ENCODE results near the gene TMEM237. TPM values are rescaled to one million over a fixed set of nuclear protein-coding genes. Genes with fewer than 3 reads are reported as not detected.

TMEM237 gene
- total RNA-seq, 2 experiments from 2014 or later = 11.5 to 12.5 TPM

DNA sequence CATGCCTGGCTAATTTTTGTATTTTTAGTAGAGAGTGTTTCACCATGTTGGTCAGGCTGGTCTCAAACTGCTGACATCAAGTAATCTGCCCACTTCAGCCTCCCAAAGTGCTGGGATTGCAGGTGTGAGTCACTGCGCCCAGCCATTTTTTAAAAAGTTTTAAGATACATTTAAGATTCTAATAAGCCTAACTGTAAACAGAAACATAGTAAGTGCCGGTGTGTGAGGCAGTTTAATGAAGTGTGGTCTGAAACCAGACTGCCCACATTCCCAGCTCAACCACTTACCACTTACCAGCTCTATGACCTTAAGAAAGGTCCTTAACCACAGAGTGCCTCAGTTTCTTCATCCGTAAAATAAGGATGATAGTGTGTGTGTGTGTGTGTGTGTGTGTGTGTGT is 42.4 kb downstream of the TMEM237 start:
- CTCF ChIA-PET = no interaction called here
- intact Hi-C loops (cut with DNase I, micrococcal nuclease) = no loop called here
- Mint-ChIP-seq H3K4me3 (no peak overlapping the region), H3K9me3 (ENCODE audit: low read depth) (peaks cover 16% of the 10 kb centered on the region), H3K27me3 (peaks cover 14% of the 10 kb centered on the region), H3K36me3 (ENCODE audit: low read depth) (peaks cover 2% of the 10 kb centered on the region), H3K4me1 (no peaks in the 10 kb centered on the region), H3K27ac (no peak overlapping the region)
- POLR2A ChIA-PET = no interaction called here
- DNase-seq = no peak
- ATAC-seq = no peak

DNA sequence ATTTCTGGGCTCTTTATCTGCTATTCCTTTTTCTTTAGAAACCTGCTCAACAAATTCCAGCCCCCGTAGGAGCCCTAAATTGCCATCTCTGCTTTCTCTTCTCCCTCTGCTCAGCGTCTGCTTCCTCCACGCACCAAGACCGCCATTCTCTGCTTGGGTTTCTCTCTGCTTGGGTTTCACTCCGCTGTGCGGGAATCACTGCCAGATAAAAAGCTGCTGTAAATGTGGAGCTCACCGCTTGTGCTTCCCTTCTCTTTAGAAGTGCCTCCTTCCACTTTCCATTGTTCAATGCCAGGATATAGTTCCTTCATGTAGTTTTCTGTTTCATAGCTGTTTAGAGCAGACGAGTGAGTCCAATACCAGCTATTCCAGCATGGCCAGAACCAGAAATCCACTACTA is 45.9 kb downstream of the TMEM237 start:
- peaks cover 2% of the 10 kb centered on the region for H3K36me3 Mint-ChIP-seq (ENCODE audit: low read depth)
- POLR2A ChIA-PET = no interaction called here
- H3K9me3 Mint-ChIP-seq (ENCODE audit: low read depth) = peaks cover 16% of the 10 kb centered on the region
- intact Hi-C loops (cut with DNase I, micrococcal nuclease) = no loop called here
- H3K27ac Mint-ChIP-seq = no peak overlapping the region
- ATAC-seq = no peak
- no peak overlapping the region for H3K4me3 Mint-ChIP-seq
- H3K27me3 Mint-ChIP-seq = peaks cover 4% of the 10 kb centered on the region
- CTCF ChIA-PET = interaction anchor here (1.0 kb wide), 1 partner anchor 85 kb away, joined by 3 read pairs; no protein-coding TSS in a partner anchor
- H3K4me1 Mint-ChIP-seq = no peaks in the 10 kb centered on the region
- DNase-seq = no peak

DNA sequence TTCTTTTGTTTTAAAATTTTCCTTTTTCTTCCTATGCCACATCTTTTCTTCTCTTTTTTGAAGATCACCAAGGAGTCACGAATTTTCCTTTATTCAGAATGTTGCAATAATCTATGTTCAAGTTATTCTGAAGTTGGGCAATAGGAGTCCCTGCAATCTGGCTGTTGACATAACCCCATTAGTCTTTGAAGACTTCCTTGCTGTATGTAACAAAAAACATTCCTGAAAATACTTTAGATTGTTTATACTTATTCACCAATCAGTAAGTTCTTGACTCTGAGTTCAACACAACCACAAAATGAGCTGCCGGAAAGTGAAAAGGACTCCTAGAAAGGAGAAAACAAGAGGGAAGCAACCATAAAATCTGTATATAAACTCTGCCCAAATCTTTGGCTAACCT is 62.8 kb downstream of the TMEM237 start:
- ATAC-seq (no peak), DNase-seq (no peak)
- Mint-ChIP-seq H3K27me3 (no peaks in the 10 kb centered on the region), H3K9me3 (ENCODE audit: low read depth) (no peaks in the 10 kb centered on the region), H3K36me3 (ENCODE audit: low read depth) (no peaks in the 10 kb centered on the region), H3K4me3 (no peak overlapping the region), H3K4me1 (no peaks in the 10 kb centered on the region), H3K27ac (no peak overlapping the region)
- ChIA-PET POLR2A (no interaction called here), CTCF (no interaction called here)
- intact Hi-C loops (cut with DNase I, micrococcal nuclease) = no loop called here

DNA sequence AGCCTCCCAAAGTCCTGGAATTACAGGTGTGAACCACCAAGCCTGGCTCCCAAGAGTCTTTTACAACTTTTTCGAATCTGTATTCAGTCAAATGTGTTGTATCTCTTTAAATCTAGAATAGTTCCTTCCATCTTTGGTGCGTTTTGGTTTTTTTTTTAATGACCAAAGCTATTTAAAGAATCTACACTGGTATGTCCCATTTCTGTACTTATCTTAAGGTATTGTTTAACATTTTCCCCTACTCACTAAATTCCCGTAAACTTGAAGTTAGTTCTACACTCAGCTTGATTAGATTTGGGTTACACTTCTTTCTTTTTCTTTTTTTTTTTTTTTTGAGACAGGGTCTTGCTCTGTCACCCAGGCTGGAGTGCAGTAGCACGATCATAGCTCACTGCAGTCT is 63.8 kb downstream of the TMEM237 start:
- CTCF ChIA-PET = interaction anchor here (0.7 kb wide), 1 partner anchor 318 kb away, joined by 3 read pairs; no protein-coding TSS in a partner anchor
- no peak for DNase-seq
- intact Hi-C loops (cut with DNase I, micrococcal nuclease) = no loop called here
- ATAC-seq = no peak
- no peaks in the 10 kb centered on the region for H3K9me3 Mint-ChIP-seq (ENCODE audit: low read depth)
- H3K4me1 Mint-ChIP-seq = no peaks in the 10 kb centered on the region
- H3K4me3 Mint-ChIP-seq = no peak overlapping the region
- no peaks in the 10 kb centered on the region for H3K36me3 Mint-ChIP-seq (ENCODE audit: low read depth)
- H3K27ac Mint-ChIP-seq = no peak overlapping the region
- POLR2A ChIA-PET = no interaction called here
- H3K27me3 Mint-ChIP-seq = no peaks in the 10 kb centered on the region

DNA sequence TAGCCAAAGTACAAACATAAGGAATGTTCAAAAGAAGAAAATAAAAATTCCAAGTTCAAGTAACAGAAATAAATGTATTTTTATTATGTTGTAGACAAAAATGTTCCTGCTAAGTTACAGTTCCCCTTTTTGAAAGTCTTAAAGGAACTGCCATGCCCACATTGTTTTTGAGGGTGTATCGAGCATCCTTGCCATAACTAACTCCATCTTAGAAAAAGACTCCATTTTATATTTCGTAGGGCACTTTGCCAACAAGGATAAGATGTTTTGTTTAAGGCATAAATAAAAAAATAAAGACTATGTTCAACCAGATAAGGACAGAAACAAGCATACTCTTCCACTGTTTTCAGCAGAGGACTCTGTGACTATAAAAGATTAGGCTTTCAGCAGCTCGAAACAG is 67.3 kb downstream of the TMEM237 start:
- H3K36me3 Mint-ChIP-seq (ENCODE audit: low read depth) = no peaks in the 10 kb centered on the region
- ChIA-PET CTCF (no interaction called here), POLR2A (no interaction called here)
- H3K4me1 Mint-ChIP-seq = no peaks in the 10 kb centered on the region
- ATAC-seq (no peak), DNase-seq (no peak)
- intact Hi-C loops (cut with DNase I, micrococcal nuclease) = no loop called here
- H3K4me3 Mint-ChIP-seq = no peak overlapping the region
- no peaks in the 10 kb centered on the region for H3K9me3 Mint-ChIP-seq (ENCODE audit: low read depth)
- no peak overlapping the region for H3K27ac Mint-ChIP-seq
- H3K27me3 Mint-ChIP-seq = no peaks in the 10 kb centered on the region

DNA sequence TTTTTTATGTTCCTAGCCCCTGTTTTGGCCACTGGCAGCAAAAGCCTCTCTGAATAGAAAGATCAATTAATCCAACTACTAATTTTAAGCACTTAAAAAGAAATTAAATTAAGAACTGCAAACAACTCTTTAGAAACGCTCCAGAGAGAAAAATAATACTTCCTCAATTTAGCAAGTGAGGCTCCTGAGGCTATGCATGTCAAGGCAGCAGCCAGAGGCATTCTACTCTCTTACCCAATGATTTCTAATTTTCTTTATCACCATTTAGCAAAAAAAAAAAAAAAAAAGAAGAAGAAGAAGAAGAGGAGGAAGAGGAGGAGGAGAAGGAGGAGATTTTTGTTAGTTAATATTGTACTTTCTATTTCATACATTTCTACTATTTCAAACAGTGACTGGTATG is 68.5 kb downstream of the TMEM237 start:
- ATAC-seq (no peak), DNase-seq (no peak)
- POLR2A ChIA-PET = no interaction called here
- H3K27ac Mint-ChIP-seq = no peak overlapping the region
- CTCF ChIA-PET = no interaction called here
- no peaks in the 10 kb centered on the region for H3K27me3 Mint-ChIP-seq
- no peak overlapping the region for H3K4me3 Mint-ChIP-seq
- H3K4me1 Mint-ChIP-seq = no peaks in the 10 kb centered on the region
- no peaks in the 10 kb centered on the region for H3K36me3 Mint-ChIP-seq (ENCODE audit: low read depth)
- H3K9me3 Mint-ChIP-seq (ENCODE audit: low read depth) = no peaks in the 10 kb centered on the region
- intact Hi-C loops (cut with DNase I, micrococcal nuclease) = no loop called here

DNA sequence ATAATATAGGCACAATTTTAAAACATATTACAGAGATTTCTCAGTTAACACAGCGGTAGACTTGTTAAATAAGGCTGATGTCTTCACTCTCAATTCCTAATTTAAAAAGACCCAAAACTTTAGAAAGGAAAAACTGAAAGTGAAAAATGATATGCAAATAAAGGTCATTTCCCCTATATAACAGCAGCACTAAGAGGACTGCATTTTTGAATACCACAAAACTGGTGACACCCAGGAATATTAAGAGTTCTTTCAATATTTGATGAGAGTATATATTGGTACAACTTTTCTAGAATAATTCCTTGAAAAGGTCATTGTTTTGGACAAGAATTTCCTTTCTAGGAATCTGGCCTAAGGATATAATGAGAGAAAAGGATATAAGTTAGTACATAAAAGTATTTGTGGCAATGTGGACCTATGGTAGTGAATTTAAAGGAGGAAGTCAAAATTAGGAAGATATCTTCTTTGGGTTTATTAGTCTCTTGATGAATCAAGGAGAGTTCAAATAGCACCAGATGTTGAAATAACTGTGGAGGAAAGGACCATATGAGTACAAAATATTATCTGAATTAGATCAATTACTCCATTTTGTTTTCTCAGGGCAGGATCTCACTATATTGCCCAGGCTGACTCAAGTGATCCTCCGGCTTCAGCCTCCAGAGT is 70.3 kb downstream of the TMEM237 start:
- CTCF ChIA-PET = no interaction called here
- intact Hi-C loops (cut with DNase I, micrococcal nuclease) = no loop called here
- Mint-ChIP-seq H3K36me3 (ENCODE audit: low read depth) (no peaks in the 10 kb centered on the region), H3K27me3 (no peaks in the 10 kb centered on the region), H3K27ac (no peak overlapping the region), H3K9me3 (ENCODE audit: low read depth) (no peaks in the 10 kb centered on the region), H3K4me3 (no peak overlapping the region), H3K4me1 (no peaks in the 10 kb centered on the region)
- no peak for DNase-seq
- ATAC-seq = no peak
- POLR2A ChIA-PET = no interaction called here

Other genes starting within 250 kb of the TMEM237 start
- gene TRAK2, start 192.0 kb downstream of the TMEM237 start, total RNA-seq = 10 to 100 TPM; 22.5 to 25.6 TPM
- 10 to 100 TPM; 20.5 to 21.8 TPM for gene STRADB, start 191.8 kb downstream of the TMEM237 start, total RNA-seq
- gene MPP4, start 55.1 kb upstream of the TMEM237 start, total RNA-seq = not detected
- gene ALS2, start 137.4 kb upstream of the TMEM237 start, total RNA-seq = 10 to 100 TPM; 12.3 to 12.4 TPM
- not detected for gene CDK15, start 163.0 kb upstream of the TMEM237 start, total RNA-seq

All from activated CD4-positive, alpha-beta T cell treated with anti-CD3 and anti-CD28 coated beads for 36 hours (primary cell).